Endothelial cell (in vitro differentiated cells): ENCODE data around the gene DGLUCY. TPM values are rescaled to one million over a fixed set of nuclear protein-coding genes. Genes with fewer than 3 reads are reported as not detected.

Source experiments
- DNase-seq: peaks from one replicate; pipeline ENCODE4 v3.0.0; 2021; ENCODE audit warnings: low spot score
- H3K27ac Mint-ChIP-seq: one replicate; pipeline ENCODE4 v1.8.0; 2021; ENCODE audit warnings: mixed read lengths, inconsistent platforms; ENCODE audit not compliant: unreplicated experiment
- H3K27me3 Mint-ChIP-seq: one replicate; pipeline ENCODE4 v1.8.0; 2021; ENCODE audit warnings: mild to moderate bottlenecking, moderate library complexity, mixed read lengths, inconsistent platforms; ENCODE audit not compliant: unreplicated experiment
- H3K36me3 Mint-ChIP-seq: one replicate; pipeline ENCODE4 v1.8.0; 2021; ENCODE audit warnings: mild to moderate bottlenecking, low read depth, mixed read lengths, inconsistent platforms; ENCODE audit not compliant: unreplicated experiment
- H3K4me1 Mint-ChIP-seq: one replicate; pipeline ENCODE4 v1.8.0; 2021; ENCODE audit warnings: mild to moderate bottlenecking, mixed read lengths, inconsistent platforms; ENCODE audit not compliant: unreplicated experiment
- H3K4me3 Mint-ChIP-seq: one replicate; pipeline ENCODE4 v1.8.0; 2021; ENCODE audit warnings: mild to moderate bottlenecking, mixed read lengths, inconsistent platforms; ENCODE audit not compliant: unreplicated experiment
- H3K9me3 Mint-ChIP-seq: one replicate; pipeline ENCODE4 v1.8.0; 2021; ENCODE audit warnings: mixed read lengths, inconsistent platforms; ENCODE audit not compliant: unreplicated experiment
- total RNA-seq: library from RNA; stranded (reverse); fragmentation: NEBNext Ultra II Directional; extraction: Animal tissue kit (Norgen Biotek cat#: 25700); gene quantifications from one replicate; pipeline ENCODE4 v1.2.1, GENCODE V29; 2021; ENCODE audit not compliant: unreplicated experiment
- TF ChIP-seq, protein P1 (sequence below): fragments of 200-600 bp; sonication (generic); IDR thresholded peaks from one replicate; pipeline ENCODE4 v1.5.0; 2021; ENCODE audit warnings: antibody characterized with exemption; ENCODE audit not compliant: unreplicated experiment

Gene DGLUCY
- total RNA-seq, 1 donor from 2014 or later, result 65.1 TPM

DNA sequence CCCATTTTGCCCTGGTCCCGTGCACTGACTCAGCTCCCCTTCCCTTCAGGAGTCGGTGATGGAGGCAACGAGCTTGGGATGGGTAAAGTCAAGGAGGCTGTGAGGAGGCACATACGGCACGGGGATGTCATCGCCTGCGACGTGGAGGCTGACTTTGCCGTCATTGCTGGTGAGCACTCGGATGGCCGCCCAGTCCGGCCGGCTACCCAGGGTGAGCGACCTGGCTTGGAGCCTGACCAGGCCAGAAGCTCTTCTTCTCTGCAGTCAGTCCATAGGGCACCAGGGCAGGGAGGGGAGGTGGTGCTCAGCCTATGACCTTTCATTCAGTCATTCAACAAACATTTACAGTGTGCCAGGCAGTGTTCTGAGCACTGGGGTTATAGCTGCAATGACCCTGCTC lies 90.8 kb downstream of the DGLUCY start:
- Mint-ChIP-seq H3K9me3 (no peaks in the 10 kb centered on the region), H3K4me3 (no peak overlapping the region), H3K27ac (peak overlapping the region; percentile 63), H3K4me1 (peaks cover 42% of the 10 kb centered on the region), H3K36me3 (peaks cover 40% of the 10 kb centered on the region), H3K27me3 (peaks cover 10% of the 10 kb centered on the region)
- TF ChIP-seq, protein P1, sequence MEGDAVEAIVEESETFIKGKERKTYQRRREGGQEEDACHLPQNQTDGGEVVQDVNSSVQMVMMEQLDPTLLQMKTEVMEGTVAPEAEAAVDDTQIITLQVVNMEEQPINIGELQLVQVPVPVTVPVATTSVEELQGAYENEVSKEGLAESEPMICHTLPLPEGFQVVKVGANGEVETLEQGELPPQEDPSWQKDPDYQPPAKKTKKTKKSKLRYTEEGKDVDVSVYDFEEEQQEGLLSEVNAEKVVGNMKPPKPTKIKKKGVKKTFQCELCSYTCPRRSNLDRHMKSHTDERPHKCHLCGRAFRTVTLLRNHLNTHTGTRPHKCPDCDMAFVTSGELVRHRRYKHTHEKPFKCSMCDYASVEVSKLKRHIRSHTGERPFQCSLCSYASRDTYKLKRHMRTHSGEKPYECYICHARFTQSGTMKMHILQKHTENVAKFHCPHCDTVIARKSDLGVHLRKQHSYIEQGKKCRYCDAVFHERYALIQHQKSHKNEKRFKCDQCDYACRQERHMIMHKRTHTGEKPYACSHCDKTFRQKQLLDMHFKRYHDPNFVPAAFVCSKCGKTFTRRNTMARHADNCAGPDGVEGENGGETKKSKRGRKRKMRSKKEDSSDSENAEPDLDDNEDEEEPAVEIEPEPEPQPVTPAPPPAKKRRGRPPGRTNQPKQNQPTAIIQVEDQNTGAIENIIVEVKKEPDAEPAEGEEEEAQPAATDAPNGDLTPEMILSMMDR, result no peak
- no peak for DNase-seq

- Mint-ChIP-seq H3K27ac (no peak overlapping the region), H3K4me3 (no peak overlapping the region), H3K4me1 (peaks cover 42% of the 10 kb centered on the region), H3K9me3 (no peaks in the 10 kb centered on the region), H3K36me3 (peaks cover 42% of the 10 kb centered on the region), H3K27me3 (peaks cover 10% of the 10 kb centered on the region)
- TF ChIP-seq, protein P1, result no peak
- DNase-seq, result no peak
Measured at GRCh38 chr14:91205459-91205858, 91.6 kb downstream of the DGLUCY start.

GRCh38 chr14:91207008-91207407 lies 93.1 kb downstream of the DGLUCY start:
- H3K27me3 Mint-ChIP-seq, result peaks cover 6% of the 10 kb centered on the region
- no peak for DNase-seq
- peak overlapping the region; percentile 77 for H3K27ac Mint-ChIP-seq
- peaks cover 35% of the 10 kb centered on the region for H3K4me1 Mint-ChIP-seq
- H3K36me3 Mint-ChIP-seq, result peaks cover 47% of the 10 kb centered on the region
- H3K4me3 Mint-ChIP-seq, result no peak overlapping the region
- H3K9me3 Mint-ChIP-seq, result no peaks in the 10 kb centered on the region
- TF ChIP-seq, protein P1, result no peak

- Mint-ChIP-seq H3K27me3 (peaks cover 6% of the 10 kb centered on the region), H3K4me3 (no peak overlapping the region), H3K4me1 (peaks cover 18% of the 10 kb centered on the region), H3K27ac (no peak overlapping the region), H3K36me3 (peaks cover 40% of the 10 kb centered on the region), H3K9me3 (no peaks in the 10 kb centered on the region)
- DNase-seq, result no peak
- TF ChIP-seq, protein P1, result no peak
Measured at GRCh38 chr14:91211017-91211416, 97.1 kb downstream of the DGLUCY start.

GRCh38 chr14:91214306-91214705 lies 100.4 kb downstream of the DGLUCY start:
- H3K27ac Mint-ChIP-seq, result no peak overlapping the region
- H3K27me3 Mint-ChIP-seq, result peaks cover 13% of the 10 kb centered on the region
- no peak for DNase-seq
- TF ChIP-seq, protein P1, result no peak
- no peaks in the 10 kb centered on the region for H3K9me3 Mint-ChIP-seq
- peaks cover 15% of the 10 kb centered on the region for H3K4me1 Mint-ChIP-seq
- peak overlapping the region; percentile 49 for H3K4me3 Mint-ChIP-seq
- H3K36me3 Mint-ChIP-seq, result peaks cover 49% of the 10 kb centered on the region
